Measurements from ENCODE around the gene PPP2R1B.

DNA sequence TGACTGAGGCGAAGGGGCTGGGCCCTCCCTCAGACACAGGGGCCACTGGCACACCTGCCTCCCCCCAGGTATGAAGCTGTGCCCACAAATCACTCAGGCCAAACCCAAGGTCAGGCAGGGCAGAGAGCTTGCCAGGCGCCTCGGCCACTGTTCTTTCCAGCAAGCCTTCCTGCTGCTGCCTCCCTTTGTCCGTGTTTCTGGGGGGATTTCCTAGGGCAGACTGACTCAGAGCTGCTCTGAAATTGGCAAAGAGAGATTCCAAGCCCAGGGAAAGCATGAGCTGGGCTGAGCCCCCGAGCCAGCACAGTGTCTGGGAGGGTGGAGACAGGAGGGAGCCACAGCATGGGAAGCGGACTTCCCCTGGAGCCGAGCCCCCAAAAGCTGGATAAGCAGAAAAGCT, 33.2 kb downstream of the PPP2R1B start:
- TF ChIP-seq, protein P1, sequence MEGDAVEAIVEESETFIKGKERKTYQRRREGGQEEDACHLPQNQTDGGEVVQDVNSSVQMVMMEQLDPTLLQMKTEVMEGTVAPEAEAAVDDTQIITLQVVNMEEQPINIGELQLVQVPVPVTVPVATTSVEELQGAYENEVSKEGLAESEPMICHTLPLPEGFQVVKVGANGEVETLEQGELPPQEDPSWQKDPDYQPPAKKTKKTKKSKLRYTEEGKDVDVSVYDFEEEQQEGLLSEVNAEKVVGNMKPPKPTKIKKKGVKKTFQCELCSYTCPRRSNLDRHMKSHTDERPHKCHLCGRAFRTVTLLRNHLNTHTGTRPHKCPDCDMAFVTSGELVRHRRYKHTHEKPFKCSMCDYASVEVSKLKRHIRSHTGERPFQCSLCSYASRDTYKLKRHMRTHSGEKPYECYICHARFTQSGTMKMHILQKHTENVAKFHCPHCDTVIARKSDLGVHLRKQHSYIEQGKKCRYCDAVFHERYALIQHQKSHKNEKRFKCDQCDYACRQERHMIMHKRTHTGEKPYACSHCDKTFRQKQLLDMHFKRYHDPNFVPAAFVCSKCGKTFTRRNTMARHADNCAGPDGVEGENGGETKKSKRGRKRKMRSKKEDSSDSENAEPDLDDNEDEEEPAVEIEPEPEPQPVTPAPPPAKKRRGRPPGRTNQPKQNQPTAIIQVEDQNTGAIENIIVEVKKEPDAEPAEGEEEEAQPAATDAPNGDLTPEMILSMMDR (IDR thresholded peaks at IDR 0.05): no peak
- no peak for TF ChIP-seq POLR2A (IDR thresholded peaks at IDR 0.05)
